Endodermal cell (in vitro differentiated cells): ENCODE results near the gene ARHGEF37. TPM values are rescaled to one million over a fixed set of nuclear protein-coding genes. Genes with fewer than 3 reads are reported as not detected.
A peak's percentile ranks its signal among the peaks of the same experiment; 100 is the strongest.

ENCODE experiments used
- DNase-seq: peaks from one replicate; pipeline ENCODE4 v3.0.0-alpha.2; 2017
- H3K27ac ChIP-seq: 2 replicates; pipeline ENCODE4 v1.5.1; 2013; ENCODE audit warnings: mild to moderate bottlenecking, low read depth, low read length, moderate library complexity
- H3K27me3 ChIP-seq: 2 replicates; pipeline ENCODE4 v1.6.1; 2013; ENCODE audit warnings: mild to moderate bottlenecking, low read length, moderate library complexity; ENCODE audit not compliant: insufficient read depth, control insufficient read depth, poor library complexity, severe bottlenecking
- H3K36me3 ChIP-seq: 2 replicates; pipeline ENCODE4 v1.7.0; 2013; ENCODE audit warnings: mild to moderate bottlenecking, low read length, moderate library complexity; ENCODE audit not compliant: control insufficient read depth, insufficient read depth
- H3K4me1 ChIP-seq: one replicate; pipeline ENCODE4 v1.7.0; 2013; ENCODE audit warnings: low read length; ENCODE audit not compliant: control insufficient read depth, insufficient read depth
- H3K4me3 ChIP-seq: 2 replicates; pipeline ENCODE4 v1.5.1; 2013; ENCODE audit warnings: mild to moderate bottlenecking, low read length, moderate library complexity
- H3K9ac ChIP-seq: 2 replicates; pipeline ENCODE4 v1.6.1; 2013; ENCODE audit warnings: mild to moderate bottlenecking, low read length, moderate library complexity; ENCODE audit not compliant: poor library complexity, severe bottlenecking; ENCODE audit errors: extremely low read depth
- H3K9me3 ChIP-seq: 2 replicates; pipeline ENCODE4 v1.6.1; 2013; ENCODE audit warnings: mild to moderate bottlenecking, low read length, moderate library complexity; ENCODE audit not compliant: control insufficient read depth
- H3K27ac Mint-ChIP-seq: 2 replicates; pipeline ENCODE4 v1.8.0; 2020; ENCODE audit warnings: mixed read lengths
- H3K27me3 Mint-ChIP-seq: 2 replicates; pipeline ENCODE4 v1.8.0; 2021; ENCODE audit warnings: mild to moderate bottlenecking, mixed read lengths; ENCODE audit not compliant: insufficient read depth
- H3K36me3 Mint-ChIP-seq: 2 replicates; pipeline ENCODE4 v1.8.0; 2020; ENCODE audit warnings: low read depth, mixed read lengths
- H3K4me1 Mint-ChIP-seq: 2 replicates; pipeline ENCODE4 v1.8.0; 2020; ENCODE audit warnings: mixed read lengths
- H3K4me3 Mint-ChIP-seq: 2 replicates; pipeline ENCODE4 v1.8.0; 2020; ENCODE audit warnings: mild to moderate bottlenecking, moderate library complexity, mixed read lengths
- H3K9me3 Mint-ChIP-seq: 2 replicates; pipeline ENCODE4 v1.8.0; 2020; ENCODE audit warnings: mild to moderate bottlenecking, mixed read lengths
- CTCF ChIP-seq: fragments of 200-600 bp; sonication (generic); conservative IDR thresholded peaks from 2 replicates; pipeline ENCODE4 v1.5.0; 2021; ENCODE audit warnings: antibody characterized with exemption, mild to moderate bottlenecking
- WGBS, 2 experiments: methylation state at CpG; one replicate each; pipeline versions ENCODE4 v1.1.5 to v1.1.7; 2013; ENCODE audit warnings: missing lambda C conversion rate in 2 of 2, mixed read lengths in 1 of 2; ENCODE audit not compliant: insufficient coverage in 1 of 2, insufficient read length in 1 of 2; 5-methylcytosine and 5-hydroxymethylcytosine counted together
- total RNA-seq, 2 donors: library from RNA; stranded (reverse); fragmentation: NEBNext Ultra II Directional in 1 of 2; extraction: Animal tissue kit (Norgen Biotek cat#: 25700) in 1 of 2; gene quantifications; 2 replicates in 1 of 2; 3 replicates in 1 of 2; pipeline ENCODE4 v1.2.1, GENCODE V29; 2021

Gene ARHGEF37
- total RNA-seq, 2 donors from 2014 or later: 0.57 to 0.93 TPM

- no peak overlapping the region for H3K4me3 Mint-ChIP-seq
- Histone ChIP-seq H3K27me3 (no peaks in the 10 kb centered on the region), H3K27ac (no peak overlapping the region)
Measured at GRCh38 chr5:149537374-149537975, 43.8 kb upstream of the ARHGEF37 start.

GRCh38 chr5:149540089-149540488 is 41.2 kb upstream of the ARHGEF37 start:
- Mint-ChIP-seq H3K27ac (no peak overlapping the region), H3K4me3 (no peak overlapping the region)
- WGBS, 2 experiments: 77 to 94% methylated on average over 3 of the region's 3 CpGs

More at GRCh38 chr5:149537374-149537975, 43.8 kb upstream of the ARHGEF37 start:
- Mint-ChIP-seq H3K27me3 (no peaks in the 10 kb centered on the region), H3K27ac (peak overlapping the region; percentile 79), H3K9me3 (no peaks in the 10 kb centered on the region), H3K4me1 (peaks cover 16% of the 10 kb centered on the region), H3K36me3 (peaks cover 56% of the 10 kb centered on the region)
- H3K4me1 ChIP-seq: no peaks in the 10 kb centered on the region
- 96 to 100% methylated on average over 1 of the region's 1 CpG for WGBS, 2 experiments
- H3K4me3 ChIP-seq: no peak overlapping the region
- no peak for DNase-seq
- H3K9ac ChIP-seq: no peak overlapping the region
- H3K9me3 ChIP-seq: no peaks in the 10 kb centered on the region
- no peak for TF ChIP-seq CTCF
- H3K36me3 ChIP-seq: peaks cover 71% of the 10 kb centered on the region

GRCh38 chr5:149541893-149542292 is 39.4 kb upstream of the ARHGEF37 start:
- H3K27ac ChIP-seq: no peak overlapping the region

More at GRCh38 chr5:149540089-149540488, 41.2 kb upstream of the ARHGEF37 start:
- peaks cover 5% of the 10 kb centered on the region for H3K4me1 ChIP-seq
- TF ChIP-seq CTCF: no peak
- peaks cover 13% of the 10 kb centered on the region for H3K4me1 Mint-ChIP-seq
- H3K36me3 ChIP-seq: peaks cover 75% of the 10 kb centered on the region
- H3K27me3 ChIP-seq: no peaks in the 10 kb centered on the region
- H3K27ac ChIP-seq: no peak overlapping the region
- no peak overlapping the region for H3K4me3 ChIP-seq
- peaks cover 53% of the 10 kb centered on the region for H3K36me3 Mint-ChIP-seq
- no peak for DNase-seq
- H3K27me3 Mint-ChIP-seq: no peaks in the 10 kb centered on the region
- H3K9me3 ChIP-seq: no peaks in the 10 kb centered on the region
- H3K9me3 Mint-ChIP-seq: no peaks in the 10 kb centered on the region
- H3K9ac ChIP-seq: no peak overlapping the region

More at GRCh38 chr5:149541893-149542292, 39.4 kb upstream of the ARHGEF37 start:
- Histone ChIP-seq H3K4me3 (no peak overlapping the region), H3K9me3 (no peaks in the 10 kb centered on the region), H3K4me1 (peaks cover 10% of the 10 kb centered on the region), H3K27me3 (no peaks in the 10 kb centered on the region), H3K36me3 (peaks cover 76% of the 10 kb centered on the region), H3K9ac (no peak overlapping the region)
- Mint-ChIP-seq H3K36me3 (peaks cover 58% of the 10 kb centered on the region), H3K27ac (peak overlapping the region; percentile 83), H3K27me3 (no peaks in the 10 kb centered on the region), H3K4me3 (no peak overlapping the region), H3K4me1 (peaks cover 16% of the 10 kb centered on the region), H3K9me3 (no peaks in the 10 kb centered on the region)
- WGBS, 2 experiments: 91 to 92% methylated on average over 4 to 6 of the region's 6 CpGs
- no peak for DNase-seq
- TF ChIP-seq CTCF: no peak
